ENCODE results near the gene MTUS2. TPM values are rescaled to one million over a fixed set of nuclear protein-coding genes. Genes with fewer than 3 reads are reported as not detected.

Gene MTUS2
- total RNA-seq, 6 experiments from 2014 or later: 0.07 to 0.15 (median 0.14) TPM; not detected in 1

- no peak for DNase-seq
- Mint-ChIP-seq H3K27me3 (ENCODE audit: insufficient read depth) (peaks cover 2% of the 10 kb centered on the region; the same call in 1 of the 2 replicates), H3K9me3 (no peaks in the 10 kb centered on the region), H3K36me3 (ENCODE audit: low read depth) (peaks cover 27% of the 10 kb centered on the region), H3K4me1 (ENCODE audit: low read depth) (peaks cover 61% of the 10 kb centered on the region), H3K4me3 (no peak overlapping the region), H3K27ac (peak overlapping the region; percentile 45; the same call in 1 of the 2 replicates)
- TF ChIP-seq CTCF (IDR thresholded peaks at IDR 0.05): no peak
Observed at GRCh38 chr13:29540334-29540733, 720.2 kb downstream of the MTUS2 start.

- H3K27me3 Mint-ChIP-seq (ENCODE audit: insufficient read depth): peaks cover 2% of the 10 kb centered on the region; the same call in 1 of the 2 replicates
- no peaks in the 10 kb centered on the region for H3K9me3 Mint-ChIP-seq
- peak overlapping the region; percentile 16; the same call in 1 of the 2 replicates for H3K27ac Mint-ChIP-seq
Observed at GRCh38 chr13:29540799-29541198, 720.7 kb downstream of the MTUS2 start.

DNA sequence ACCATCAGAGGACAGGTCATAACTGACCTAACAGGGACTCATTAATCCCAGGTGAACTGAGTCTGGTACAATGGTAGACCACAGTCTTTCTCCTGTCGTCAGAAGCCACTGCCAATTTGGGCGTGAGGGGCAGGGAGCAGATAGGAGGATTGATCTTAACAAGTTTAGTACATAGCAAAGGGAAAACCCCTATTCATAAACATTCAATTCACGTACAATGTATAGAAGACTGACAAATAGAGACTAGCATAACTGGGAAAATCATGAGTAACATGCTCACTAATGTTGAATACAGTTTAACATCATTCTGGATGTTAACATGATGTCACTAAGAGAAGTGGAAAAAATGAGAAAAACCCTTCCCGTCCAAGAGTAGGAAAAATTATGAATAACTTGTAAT lies 721.3 kb downstream of the MTUS2 start:
- TF ChIP-seq CTCF (IDR thresholded peaks at IDR 0.05): no peak
- no peaks in the 10 kb centered on the region for H3K9me3 Mint-ChIP-seq
- no peak overlapping the region for H3K4me3 Mint-ChIP-seq
- peaks cover 2% of the 10 kb centered on the region; the same call in 1 of the 2 replicates for H3K27me3 Mint-ChIP-seq (ENCODE audit: insufficient read depth)
- DNase-seq: no peak
- peaks cover 70% of the 10 kb centered on the region for H3K4me1 Mint-ChIP-seq (ENCODE audit: low read depth)
- H3K36me3 Mint-ChIP-seq (ENCODE audit: low read depth): peaks cover 25% of the 10 kb centered on the region
- no peak overlapping the region for H3K27ac Mint-ChIP-seq

More at GRCh38 chr13:29540799-29541198, 720.7 kb downstream of the MTUS2 start:
- H3K36me3 Mint-ChIP-seq (ENCODE audit: low read depth): peaks cover 29% of the 10 kb centered on the region
- DNase-seq: no peak
- peaks cover 66% of the 10 kb centered on the region for H3K4me1 Mint-ChIP-seq (ENCODE audit: low read depth)
- no peak overlapping the region for H3K4me3 Mint-ChIP-seq
- no peak for TF ChIP-seq CTCF (IDR thresholded peaks at IDR 0.05)

- no peak for DNase-seq
- Mint-ChIP-seq H3K27me3 (ENCODE audit: insufficient read depth) (peaks cover 2% of the 10 kb centered on the region; the same call in 1 of the 2 replicates), H3K4me1 (ENCODE audit: low read depth) (peaks cover 80% of the 10 kb centered on the region), H3K27ac (peak overlapping the region; percentile 75), H3K4me3 (no peak overlapping the region), H3K36me3 (ENCODE audit: low read depth) (peaks cover 29% of the 10 kb centered on the region), H3K9me3 (no peaks in the 10 kb centered on the region)
- no peak for TF ChIP-seq CTCF (IDR thresholded peaks at IDR 0.05)
Observed at GRCh38 chr13:29542381-29542780, 722.2 kb downstream of the MTUS2 start.

DNA sequence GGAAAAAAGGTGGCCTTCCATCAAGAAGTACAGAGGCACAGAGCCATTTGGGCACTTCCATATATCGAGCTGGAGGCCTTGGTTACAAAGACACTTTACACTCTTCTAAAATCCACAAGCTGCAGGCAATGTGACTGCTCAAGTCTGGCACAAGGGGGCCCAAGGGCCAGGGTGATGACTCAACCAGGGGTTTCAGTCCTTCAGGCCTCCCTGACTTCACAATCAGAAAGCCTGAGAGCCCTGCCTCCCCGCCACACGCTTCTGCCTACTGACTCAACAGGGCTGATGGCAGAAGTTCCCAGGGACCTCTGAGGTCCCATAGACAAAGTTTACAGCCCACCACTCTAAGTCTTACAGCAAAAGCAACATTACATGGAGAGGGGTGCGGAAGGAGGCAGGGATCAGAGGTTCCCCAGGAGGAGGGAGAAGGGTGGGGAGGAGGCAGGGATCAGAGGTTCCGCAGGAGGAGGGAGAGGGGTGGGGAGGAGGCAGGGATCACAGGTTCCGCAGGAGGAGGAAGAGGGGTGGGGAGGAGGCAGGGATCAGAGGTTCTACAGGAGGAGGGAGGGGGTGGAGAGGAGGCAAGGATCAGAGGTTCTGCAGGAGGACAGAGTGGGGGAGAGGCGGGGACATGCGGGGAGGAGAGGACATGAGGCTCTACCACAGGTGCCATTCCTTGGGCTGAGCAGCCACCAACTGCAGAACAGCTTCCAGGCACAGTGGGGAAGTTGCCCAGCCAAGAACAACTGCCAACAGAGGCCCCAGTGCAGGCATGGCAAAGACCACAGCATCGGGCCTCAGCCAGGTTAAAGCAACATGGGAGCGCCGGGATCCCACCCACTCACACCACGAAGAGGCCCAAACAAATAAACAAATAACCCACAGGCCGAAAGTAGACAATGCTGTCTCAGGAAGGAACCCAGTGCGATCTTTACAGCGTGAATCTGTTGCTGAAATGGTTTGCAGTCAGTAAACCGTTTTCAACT lies 723.4 kb downstream of the MTUS2 start:
- H3K4me1 Mint-ChIP-seq (ENCODE audit: low read depth): peaks cover 82% of the 10 kb centered on the region
- no peaks in the 10 kb centered on the region for H3K9me3 Mint-ChIP-seq
- peak; percentile 34 for TF ChIP-seq CTCF (IDR thresholded peaks at IDR 0.05)
- peaks cover 2% of the 10 kb centered on the region; the same call in 1 of the 2 replicates for H3K27me3 Mint-ChIP-seq (ENCODE audit: insufficient read depth)
- H3K36me3 Mint-ChIP-seq (ENCODE audit: low read depth): peaks cover 40% of the 10 kb centered on the region
- no peak overlapping the region for H3K4me3 Mint-ChIP-seq
- peak; percentile 48 for DNase-seq
- H3K27ac Mint-ChIP-seq: peak overlapping the region; percentile 75

Data from HFFc6 (cell line).